BLaER1 treated with 17β-estradiol and CSF1 and Interleukin-3, amounts not matched to agents 10 nM and 100 nM (cell line): Measurements from ENCODE around the gene ATP1A3.

ENCODE experiments used
- H3K27ac ChIP-seq, 11 experiments: shearing (Covaris generic); formaldehyde crosslinking; 2 replicates each; pipeline ENCODE4 v1.8.1; 2022
- H3K27me3 ChIP-seq, 11 experiments: shearing (Covaris generic); formaldehyde crosslinking; 2 replicates each; pipeline ENCODE4 v1.8.1; 2022
- H3K36me3 ChIP-seq, 11 experiments: shearing (Covaris generic); formaldehyde crosslinking; 2 replicates each; pipeline ENCODE4 v1.8.1; 2022
- H3K4me1 ChIP-seq, 10 experiments: shearing (Covaris generic); formaldehyde crosslinking; 2 replicates each; pipeline ENCODE4 v1.8.1; 2022
- H3K4me2 ChIP-seq, 11 experiments: shearing (Covaris generic); formaldehyde crosslinking; 2 replicates each; pipeline ENCODE4 v1.8.1; 2022
- H3K4me3 ChIP-seq, 10 experiments: shearing (Covaris generic); formaldehyde crosslinking; 2 replicates each; pipeline ENCODE4 v1.8.1; 2022
- H3K9ac ChIP-seq, 11 experiments: shearing (Covaris generic); formaldehyde crosslinking; 2 replicates each; pipeline ENCODE4 v1.8.1; 2022
- H3K9me3 ChIP-seq, 11 experiments: shearing (Covaris generic); formaldehyde crosslinking; replicated peaks in 1 of 11; 2 replicates each; pipeline ENCODE4 v1.8.1; 2022
- H4K20me1 ChIP-seq, 11 experiments: shearing (Covaris generic); formaldehyde crosslinking; 2 replicates each; pipeline ENCODE4 v1.8.1; 2022
- Cebpa-rat ChIP-seq, 11 experiments: shearing (Covaris generic); IDR thresholded peaks; 2 replicates each; pipeline ENCODE4 v1.8.1; 2022

Gene ATP1A3

GRCh38 chr19:41928221-41928683 is 65.8 kb downstream of the ATP1A3 start, which contains the start of gene ERFL:
ERFL (minus strand) TSS chr19:41928449; CDS start chr19:41912919, 15,530 bp downstream.
- peaks cover 68 to 82% (median 71%) of the 10 kb centered on the region in 11 experiments for H3K27me3 ChIP-seq
- TF ChIP-seq Cebpa-rat (IDR thresholded peaks at IDR 0.05): no peak
- H4K20me1 ChIP-seq: peaks cover 0 to 24% (median 5%) of the 10 kb centered on the region in 11 experiments; a peak in 10 of 22 replicates
- H3K4me3 ChIP-seq: peak within 1 kb of the TSS; percentile 54 to 75 (median 64)
- peaks cover 26 to 54% (median 43%) of the 10 kb centered on the region in 10 experiments for H3K4me1 ChIP-seq
- H3K9ac ChIP-seq: peak within 1 kb of the TSS; percentile 56 to 73 (median 69); a peak in 20 of 22 replicates
- H3K36me3 ChIP-seq: no peaks in the 10 kb centered on the region
- H3K27ac ChIP-seq: no peak within 1 kb of the TSS
- peak within 1 kb of the TSS; percentile 83 to 99 (median 97) for H3K4me2 ChIP-seq
- H3K9me3 ChIP-seq: no peaks in the 10 kb centered on the region

- Histone ChIP-seq H4K20me1 (peaks cover 0 to 28% (median 5%) of the 10 kb centered on the region in 11 experiments; a peak in 11 of 22 replicates), H3K4me3 (peak overlapping the region; percentile 54 to 75 (median 64)), H3K27ac (no peak overlapping the region), H3K4me1 (peaks cover 22 to 49% (median 38%) of the 10 kb centered on the region in 10 experiments), H3K4me2 (peak overlapping the region; percentile 83 to 99 (median 97)), H3K9ac (peak overlapping the region in 9 of 11 experiments; percentile 56 to 73 (median 69); a peak in 11 of 22 replicates), H3K27me3 (peaks cover 74 to 88% (median 77%) of the 10 kb centered on the region in 11 experiments), H3K36me3 (no peaks in the 10 kb centered on the region), H3K9me3 (no peaks in the 10 kb centered on the region)
- no peak for TF ChIP-seq Cebpa-rat (IDR thresholded peaks at IDR 0.05)
Observed at GRCh38 chr19:41927497-41928192, 66.4 kb downstream of the ATP1A3 start.

- Histone ChIP-seq H3K27me3 (peaks cover 82 to 93% (median 84%) of the 10 kb centered on the region in 11 experiments), H3K9me3 (no peaks in the 10 kb centered on the region), H3K27ac (no peak overlapping the region), H3K4me3 (0 out of 20 replicates have a peak overlapping the region, but pooled peaks of 1 of the 10 experiments have one; percentile 64), H3K36me3 (no peaks in the 10 kb centered on the region), H3K9ac (no peak overlapping the region), H3K4me2 (peak overlapping the region in 5 of 11 experiments; percentile 34 to 99 (median 61); a peak in 7 of 22 replicates), H4K20me1 (peaks cover 0 to 29% (median 5%) of the 10 kb centered on the region in 11 experiments; a peak in 11 of 22 replicates), H3K4me1 (peaks cover 22 to 47% (median 37%) of the 10 kb centered on the region in 10 experiments)
- TF ChIP-seq Cebpa-rat (IDR thresholded peaks at IDR 0.05): no peak
Observed at GRCh38 chr19:41926763-41927496, 67.1 kb downstream of the ATP1A3 start.

GRCh38 chr19:41926028-41926762 is 67.8 kb downstream of the ATP1A3 start:
- Histone ChIP-seq H4K20me1 (peaks cover 0 to 29% (median 5%) of the 10 kb centered on the region in 11 experiments; a peak in 11 of 22 replicates), H3K4me3 (no peak overlapping the region), H3K4me1 (peaks cover 20 to 46% (median 36%) of the 10 kb centered on the region in 10 experiments), H3K9me3 (no peaks in the 10 kb centered on the region), H3K27me3 (peaks cover 87 to 96% (median 91%) of the 10 kb centered on the region in 11 experiments), H3K4me2 (no peak overlapping the region), H3K27ac (no peak overlapping the region), H3K36me3 (no peaks in the 10 kb centered on the region), H3K9ac (no peak overlapping the region)
- TF ChIP-seq Cebpa-rat (IDR thresholded peaks at IDR 0.05): no peak

- Histone ChIP-seq H3K36me3 (no peaks in the 10 kb centered on the region), H3K4me3 (no peak overlapping the region), H3K4me2 (no peak overlapping the region), H4K20me1 (peaks cover 0 to 29% (median 5%) of the 10 kb centered on the region in 11 experiments; a peak in 11 of 22 replicates), H3K4me1 (peaks cover 19 to 46% (median 35%) of the 10 kb centered on the region in 10 experiments), H3K27ac (no peak overlapping the region), H3K9ac (no peak overlapping the region), H3K27me3 (peaks cover 86 to 94% (median 91%) of the 10 kb centered on the region in 11 experiments), H3K9me3 (no peaks in the 10 kb centered on the region)
- no peak for TF ChIP-seq Cebpa-rat (IDR thresholded peaks at IDR 0.05)
Observed at GRCh38 chr19:41925208-41926003, 68.6 kb downstream of the ATP1A3 start.

- H3K27ac ChIP-seq: no peak overlapping the region
- TF ChIP-seq Cebpa-rat (IDR thresholded peaks at IDR 0.05): no peak
- peaks cover 19 to 40% (median 30%) of the 10 kb centered on the region in 10 experiments for H3K4me1 ChIP-seq
- no peak overlapping the region for H3K9ac ChIP-seq
- peaks cover 76 to 85% (median 82%) of the 10 kb centered on the region in 11 experiments for H3K27me3 ChIP-seq
- peaks cover 0 to 29% (median 5%) of the 10 kb centered on the region in 11 experiments; a peak in 11 of 22 replicates for H4K20me1 ChIP-seq
- H3K36me3 ChIP-seq: no peaks in the 10 kb centered on the region
- H3K4me2 ChIP-seq: no peak overlapping the region
- H3K9me3 ChIP-seq: no peaks in the 10 kb centered on the region
- no peak overlapping the region for H3K4me3 ChIP-seq
Observed at GRCh38 chr19:41924151-41925145, 69.6 kb downstream of the ATP1A3 start.
